GM12891 (cell line): ENCODE data around the gene RPS6KB1.
A peak's percentile ranks its signal among the peaks of the same experiment; 100 is the strongest.
"Not testable (repeated sequence)": the region's sequence is repeated elsewhere in the genome, so short reads cannot be mapped to it uniquely, and the experiment has no call there.

ENCODE experiments used
- DNase-seq: peaks from one replicate; pipeline ENCODE4 v3.0.0; 2011; ENCODE audit warnings: low spot score; ENCODE audit not compliant: insufficient read length
- FAIRE-seq: peaks from 2 replicates; lab custom pipeline; 2011; peaks lifted over from hg19 to GRCh38; lab: Jason Lieb, UNC
- PAX5 ChIP-seq: IDR thresholded peaks from 2 replicates; pipeline ENCODE4 v1.6.1; 2011; ENCODE audit warnings: low read length, moderate library complexity, mild to moderate bottlenecking; ENCODE audit not compliant: insufficient read depth, severe bottlenecking
- POLR2A ChIP-seq: IDR thresholded peaks from 2 replicates; pipeline ENCODE4 v1.6.1; 2011; ENCODE audit warnings: low read depth, low read length, control low read depth
- POLR2AphosphoS5 ChIP-seq: IDR thresholded peaks from 2 replicates; pipeline ENCODE4 v1.6.1; 2011; ENCODE audit warnings: low read depth, low read length, control low read depth
- POU2F2 ChIP-seq: IDR thresholded peaks from 2 replicates; pipeline ENCODE4 v1.6.1; 2011; ENCODE audit warnings: low read depth, mild to moderate bottlenecking, control low read depth, low read length, moderate library complexity
- SPI1 ChIP-seq: IDR thresholded peaks from 2 replicates; pipeline ENCODE4 v1.6.1; 2011; ENCODE audit warnings: low read depth, low read length, control low read depth
- TAF1 ChIP-seq: IDR thresholded peaks from 2 replicates; pipeline ENCODE4 v1.6.1; 2011; ENCODE audit warnings: low read depth, low read length, control low read depth

The RPS6KB1 gene

GRCh38 chr17:59872351-59872750 is 20.6 kb upstream of the RPS6KB1 start:
- no peak for FAIRE-seq
- DNase-seq, result no peak
- TF ChIP-seq POLR2AphosphoS5, result no peak
- no peak for TF ChIP-seq TAF1

- DNase-seq, FAIRE-seq: not testable (repeated sequence)
Measured at GRCh38 chr17:59873414-59873813, 19.5 kb upstream of the RPS6KB1 start.

GRCh38 chr17:59874376-59874775 is 18.5 kb upstream of the RPS6KB1 start:
- no peak for FAIRE-seq
- TF ChIP-seq POU2F2 (no peak), TAF1 (no peak), SPI1 (no peak), POLR2AphosphoS5 (no peak), PAX5 (no peak), POLR2A (no peak)

GRCh38 chr17:59876107-59876506 is 16.8 kb upstream of the RPS6KB1 start:
- DNase-seq (no peak), FAIRE-seq (no peak)
- TF ChIP-seq POU2F2, result no peak
- TF ChIP-seq TAF1, result no peak
- no peak for TF ChIP-seq SPI1
- TF ChIP-seq POLR2AphosphoS5, result no peak
- no peak for TF ChIP-seq POLR2A
- TF ChIP-seq PAX5, result no peak

More at GRCh38 chr17:59874376-59874775, 18.5 kb upstream of the RPS6KB1 start:
- no peak for DNase-seq

- TF ChIP-seq SPI1 (no peak), PAX5 (no peak), TAF1 (no peak), POLR2A (no peak), POU2F2 (no peak), POLR2AphosphoS5 (no peak)
- DNase-seq (no peak), FAIRE-seq (no peak)
Measured at GRCh38 chr17:59877965-59878364, 15.0 kb upstream of the RPS6KB1 start.

GRCh38 chr17:59878624-59879023 is 14.3 kb upstream of the RPS6KB1 start:
- DNase-seq (no peak), FAIRE-seq (no peak)
- TF ChIP-seq PAX5, result no peak

- no peak for FAIRE-seq
- TF ChIP-seq SPI1, result no peak
- TF ChIP-seq TAF1, result no peak
- no peak for TF ChIP-seq POU2F2
- no peak for DNase-seq
Measured at GRCh38 chr17:59884861-59885260, 8.1 kb upstream of the RPS6KB1 start.

- FAIRE-seq, result no peak
Measured at GRCh38 chr17:59888145-59888750, 4.7 kb upstream of the RPS6KB1 start.

GRCh38 chr17:59890720-59891119 is 2.2 kb upstream of the RPS6KB1 start:
- FAIRE-seq (no peak), DNase-seq (no peak)
- TF ChIP-seq TAF1 (no peak), PAX5 (no peak), SPI1 (no peak), POLR2A (no peak), POLR2AphosphoS5 (no peak), POU2F2 (no peak)

More at GRCh38 chr17:59888145-59888750, 4.7 kb upstream of the RPS6KB1 start:
- DNase-seq, result no peak
- TF ChIP-seq SPI1, result no peak
- no peak for TF ChIP-seq PAX5
- no peak for TF ChIP-seq POU2F2
- no peak for TF ChIP-seq TAF1
- no peak for TF ChIP-seq POLR2AphosphoS5
- no peak for TF ChIP-seq POLR2A

- DNase-seq (no peak), FAIRE-seq (no peak)
- no peak for TF ChIP-seq SPI1
- 0 out of 2 replicates have a peak, but pooled peaks have one; percentile 47 for TF ChIP-seq POLR2A
Measured at GRCh38 chr17:59892251-59892923, 534 bp upstream of the RPS6KB1 start.

GRCh38 chr17:59893676-59894100 is 767 bp downstream of the RPS6KB1 start:
- TF ChIP-seq POU2F2 (no peak), TAF1 (no peak), PAX5 (no peak), POLR2AphosphoS5 (no peak), SPI1 (no peak), POLR2A (no peak)
- FAIRE-seq, result no peak

GRCh38 chr17:59897090-59897489 is 4.2 kb downstream of the RPS6KB1 start:
- DNase-seq (no peak), FAIRE-seq (no peak)
- TF ChIP-seq POU2F2, result no peak
- TF ChIP-seq TAF1, result no peak
- TF ChIP-seq POLR2AphosphoS5, result no peak
- no peak for TF ChIP-seq POLR2A
- no peak for TF ChIP-seq SPI1

More at GRCh38 chr17:59893676-59894100, 767 bp downstream of the RPS6KB1 start:
- no peak for DNase-seq
